ENCODE results near the gene ASB18.

ASB18 gene

GRCh38 chr2:236210536-236210935 is 53.7 kb downstream of the ASB18 start:
- DNase-seq (ENCODE audit: low spot score in 2 of 2) (peak in 1 of 2 donors; percentile 17), ATAC-seq (no peak)
- no peaks in the 10 kb centered on the region for H3K36me3 Mint-ChIP-seq
- H3K27ac Mint-ChIP-seq, result no peak overlapping the region
- no peaks in the 10 kb centered on the region for H3K4me1 Mint-ChIP-seq
- no peaks in the 10 kb centered on the region for H3K9me3 Mint-ChIP-seq
- no peak overlapping the region for H3K4me3 Mint-ChIP-seq

GRCh38 chr2:236209996-236210395 is 54.2 kb downstream of the ASB18 start:
- H3K4me1 Mint-ChIP-seq, result no peaks in the 10 kb centered on the region
- no peak overlapping the region for H3K4me3 Mint-ChIP-seq
- H3K36me3 Mint-ChIP-seq, result no peaks in the 10 kb centered on the region
- ATAC-seq (no peak), DNase-seq (ENCODE audit: low spot score in 2 of 2) (no peak)
- no peak overlapping the region for H3K27ac Mint-ChIP-seq
- no peaks in the 10 kb centered on the region for H3K9me3 Mint-ChIP-seq

DNA sequence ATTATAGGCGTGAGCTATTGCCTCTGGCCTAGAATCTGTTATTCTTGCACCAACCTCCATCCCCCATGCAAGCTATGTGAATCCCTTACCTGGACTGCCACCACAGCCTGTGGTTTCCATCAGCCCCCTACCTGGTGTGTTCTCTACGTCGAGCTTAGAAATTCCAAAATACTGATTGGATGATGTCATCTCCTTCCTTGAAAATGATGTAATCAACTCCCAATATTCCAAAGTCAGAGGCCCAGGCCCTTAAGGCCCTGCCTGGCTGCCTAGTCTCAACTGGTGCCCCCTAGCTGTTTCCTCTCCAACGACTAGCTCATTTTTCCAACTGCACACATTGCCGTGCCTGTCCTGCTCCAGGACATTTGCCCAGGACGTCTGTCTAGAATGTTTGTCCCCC is 54.7 kb downstream of the ASB18 start:
- DNase-seq (ENCODE audit: low spot score in 2 of 2) (no peak), ATAC-seq (no peak)
- no peaks in the 10 kb centered on the region for H3K4me1 Mint-ChIP-seq
- no peak overlapping the region for H3K27ac Mint-ChIP-seq
- H3K9me3 Mint-ChIP-seq, result no peaks in the 10 kb centered on the region
- no peak overlapping the region for H3K4me3 Mint-ChIP-seq
- no peaks in the 10 kb centered on the region for H3K36me3 Mint-ChIP-seq

DNA sequence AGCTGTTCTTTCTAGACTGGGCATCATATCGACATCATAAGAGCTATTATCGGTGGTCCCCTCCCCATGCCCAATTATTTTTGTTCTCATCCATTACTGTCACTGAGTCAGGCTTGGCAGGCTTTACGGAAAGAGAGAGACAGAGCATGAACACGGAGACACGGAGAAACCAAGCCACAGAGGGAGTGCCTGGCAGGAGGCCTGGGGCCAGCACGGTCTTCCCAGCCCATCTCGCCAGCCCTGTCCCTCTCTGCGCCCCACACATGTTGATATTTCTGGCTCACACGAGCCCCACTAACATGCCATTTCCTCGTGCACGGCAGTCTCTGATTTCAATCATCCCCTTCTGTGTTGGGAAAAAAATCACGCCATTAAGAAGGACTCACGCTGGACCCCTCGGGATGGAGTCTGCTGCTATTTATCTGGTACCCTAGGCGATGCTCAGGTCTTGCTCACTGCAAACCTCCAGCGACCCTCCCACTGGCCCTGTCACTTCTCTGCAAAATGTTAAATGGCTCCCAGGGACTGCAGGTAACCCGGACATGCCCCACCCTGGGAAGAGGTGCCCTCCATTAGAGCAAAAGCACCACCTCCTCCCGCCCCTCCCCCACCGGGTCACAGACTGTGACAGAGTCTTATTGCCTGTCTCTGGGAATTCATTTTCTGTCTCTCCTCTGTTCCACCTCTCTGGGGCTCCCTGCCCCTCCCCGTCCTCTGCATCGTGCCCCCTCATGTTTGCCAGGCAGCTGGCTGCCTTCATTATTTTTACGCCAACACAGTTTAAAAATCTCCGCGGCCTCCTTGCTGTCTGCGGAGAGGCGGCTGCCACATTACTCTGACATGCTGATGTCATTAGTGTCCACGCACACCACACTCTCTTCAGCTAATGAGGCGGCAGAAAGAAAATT is 55.9 kb downstream of the ASB18 start:
- Mint-ChIP-seq H3K4me1 (no peaks in the 10 kb centered on the region), H3K4me3 (no peak overlapping the region)

DNA sequence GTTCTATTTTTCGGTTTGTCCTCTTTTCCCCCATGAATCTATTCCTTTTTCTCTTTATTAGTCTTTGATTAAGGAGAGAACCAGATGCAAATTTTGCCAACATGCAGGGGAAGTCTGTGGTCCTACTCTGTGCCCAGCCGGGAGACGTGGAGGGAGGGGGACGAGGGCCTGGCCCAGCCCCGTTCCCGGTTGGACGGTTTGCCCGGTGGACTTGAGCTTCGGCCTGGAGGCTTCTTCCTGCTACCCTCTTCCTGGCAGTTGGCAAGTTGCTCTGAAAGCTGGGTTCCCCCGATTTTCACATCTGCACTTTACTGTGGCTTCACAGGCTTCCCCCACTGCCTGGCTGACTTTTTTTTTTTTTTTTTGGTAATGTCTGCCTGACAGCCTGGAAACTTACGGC is 56.7 kb downstream of the ASB18 start:
- H3K36me3 Mint-ChIP-seq, result no peaks in the 10 kb centered on the region
- H3K4me3 Mint-ChIP-seq, result no peak overlapping the region
- no peak overlapping the region for H3K27ac Mint-ChIP-seq
- H3K4me1 Mint-ChIP-seq, result no peaks in the 10 kb centered on the region
- ATAC-seq (no peak), DNase-seq (ENCODE audit: low spot score in 2 of 2) (no peak)
- no peaks in the 10 kb centered on the region for H3K9me3 Mint-ChIP-seq

More for the DNA sequence above, 55.9 kb downstream of the ASB18 start:
- H3K27ac Mint-ChIP-seq, result no peak overlapping the region
- ATAC-seq, result no peak
- H3K9me3 Mint-ChIP-seq, result no peaks in the 10 kb centered on the region
- no peaks in the 10 kb centered on the region for H3K36me3 Mint-ChIP-seq
- DNase-seq (ENCODE audit: low spot score in 2 of 2), result no peak

DNA sequence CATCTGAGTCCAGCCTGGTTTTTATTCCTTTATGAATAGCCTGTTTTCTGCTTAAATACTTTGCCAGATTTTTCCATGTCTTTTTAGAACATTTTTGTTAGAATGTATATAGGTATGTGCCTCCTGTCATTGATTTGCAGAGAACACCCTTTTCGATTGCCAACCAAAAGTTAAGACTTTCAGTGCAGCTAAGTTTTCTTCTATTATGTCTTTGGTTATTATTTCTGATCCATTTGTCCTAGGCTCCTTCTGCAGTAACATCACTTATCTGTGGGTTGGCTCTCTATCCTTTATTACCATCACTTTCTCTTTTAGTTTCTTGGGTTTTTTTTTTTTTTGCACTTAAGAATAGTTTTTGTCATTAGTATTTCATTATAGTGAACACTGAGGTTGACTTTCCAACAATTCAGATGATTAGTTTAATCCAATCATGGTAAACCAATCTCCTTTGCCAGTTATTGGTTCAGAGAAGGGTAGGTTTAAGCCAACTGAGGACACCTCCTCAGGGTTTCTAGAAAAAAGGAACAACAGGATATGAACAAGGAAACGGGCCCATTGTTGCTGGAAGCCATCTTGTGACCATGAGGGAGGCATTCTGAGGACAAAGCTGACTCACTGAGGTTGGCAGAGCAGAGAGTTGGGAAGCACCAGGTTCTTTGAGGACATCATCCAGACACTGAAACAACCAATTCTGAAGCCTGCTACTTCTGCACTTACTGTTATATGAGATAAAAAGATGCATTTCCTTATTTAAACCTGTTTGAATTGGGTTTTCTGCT is 58.1 kb downstream of the ASB18 start:
- ATAC-seq (no peak), DNase-seq (ENCODE audit: low spot score in 2 of 2) (no peak)
- H3K9me3 Mint-ChIP-seq, result no peaks in the 10 kb centered on the region
- H3K4me1 Mint-ChIP-seq, result no peaks in the 10 kb centered on the region
- no peaks in the 10 kb centered on the region for H3K36me3 Mint-ChIP-seq
- H3K27ac Mint-ChIP-seq, result no peak overlapping the region
- H3K4me3 Mint-ChIP-seq, result no peak overlapping the region

GRCh38 chr2:236204953-236205352 is 59.3 kb downstream of the ASB18 start:
- no peak for ATAC-seq
- Mint-ChIP-seq H3K4me1 (no peaks in the 10 kb centered on the region), H3K27ac (no peak overlapping the region), H3K4me3 (no peak overlapping the region), H3K9me3 (no peaks in the 10 kb centered on the region), H3K36me3 (no peaks in the 10 kb centered on the region)
- DNase-seq (ENCODE audit: low spot score in 2 of 2), result no peak

- DNase-seq (ENCODE audit: low spot score in 2 of 2) (no peak), ATAC-seq (no peak)
- Mint-ChIP-seq H3K4me3 (no peak overlapping the region), H3K4me1 (no peaks in the 10 kb centered on the region), H3K36me3 (no peaks in the 10 kb centered on the region), H3K27ac (no peak overlapping the region), H3K9me3 (no peaks in the 10 kb centered on the region)
These were observed 63.8 kb downstream of the ASB18 start for GRCh38 chr2:236200378-236200777.

GRCh38 chr2:236196366-236196765 is 67.8 kb downstream of the ASB18 start:
- H3K9me3 Mint-ChIP-seq, result no peaks in the 10 kb centered on the region
- H3K4me3 Mint-ChIP-seq, result no peak overlapping the region
- H3K36me3 Mint-ChIP-seq, result no peaks in the 10 kb centered on the region
- DNase-seq (ENCODE audit: low spot score in 2 of 2) (no peak), ATAC-seq (no peak)
- H3K4me1 Mint-ChIP-seq, result no peaks in the 10 kb centered on the region
- H3K27ac Mint-ChIP-seq, result no peak overlapping the region

DNA sequence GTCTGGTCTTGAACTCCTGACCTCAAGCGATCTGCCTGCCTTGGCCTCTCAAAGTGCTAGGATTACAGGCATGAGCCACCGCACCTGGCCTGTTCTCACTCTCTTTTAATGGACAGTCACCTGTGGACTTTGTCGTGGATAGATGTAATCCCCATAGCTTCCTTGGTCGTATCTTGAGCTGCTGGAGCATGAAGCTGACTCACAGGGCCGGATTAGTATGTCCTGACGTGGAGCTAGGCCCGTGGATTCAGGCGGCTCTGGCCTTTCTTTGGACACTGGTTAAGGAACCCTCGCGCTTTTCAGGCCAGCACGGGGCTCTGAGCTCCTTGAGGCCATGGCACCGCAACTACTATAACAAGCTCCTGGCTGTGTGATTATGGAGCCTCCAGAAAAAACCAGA is 68.5 kb downstream of the ASB18 start:
- no peaks in the 10 kb centered on the region for H3K9me3 Mint-ChIP-seq

DNA sequence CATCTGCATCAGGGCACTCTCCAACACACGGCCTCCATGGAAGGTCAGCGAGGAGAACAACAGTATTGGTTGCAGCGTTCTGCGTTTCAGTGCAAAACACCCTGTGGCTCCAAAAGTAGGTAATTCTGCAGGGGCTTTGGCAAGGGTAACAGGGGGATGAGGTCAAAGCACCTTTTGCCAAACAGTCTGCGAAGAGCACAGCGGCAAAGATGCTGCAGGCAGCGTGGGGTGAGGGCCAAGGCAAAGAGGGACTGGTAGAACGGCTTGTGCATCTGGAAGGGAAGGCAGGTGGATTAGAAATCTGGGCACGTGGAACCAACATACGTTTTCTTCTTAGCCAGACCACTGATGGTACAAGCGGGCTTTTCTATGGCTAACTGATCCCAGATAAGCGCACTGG is 69.4 kb downstream of the ASB18 start:
- H3K4me3 Mint-ChIP-seq, result no peak overlapping the region
- H3K36me3 Mint-ChIP-seq, result no peaks in the 10 kb centered on the region
- H3K4me1 Mint-ChIP-seq, result no peaks in the 10 kb centered on the region
- ATAC-seq, result no peak
- DNase-seq (ENCODE audit: low spot score in 2 of 2), result no peak
- no peak overlapping the region for H3K27ac Mint-ChIP-seq
- H3K9me3 Mint-ChIP-seq, result no peaks in the 10 kb centered on the region

More for the DNA sequence above, 68.5 kb downstream of the ASB18 start:
- no peaks in the 10 kb centered on the region for H3K36me3 Mint-ChIP-seq
- no peak overlapping the region for H3K4me3 Mint-ChIP-seq
- DNase-seq (ENCODE audit: low spot score in 2 of 2), result no peak
- H3K4me1 Mint-ChIP-seq, result no peaks in the 10 kb centered on the region
- ATAC-seq, result no peak
- H3K27ac Mint-ChIP-seq, result no peak overlapping the region

- DNase-seq (ENCODE audit: low spot score in 2 of 2) (no peak), ATAC-seq (no peak)
- no peak overlapping the region for H3K27ac Mint-ChIP-seq
- H3K36me3 Mint-ChIP-seq, result no peaks in the 10 kb centered on the region
- H3K9me3 Mint-ChIP-seq, result no peaks in the 10 kb centered on the region
- H3K4me3 Mint-ChIP-seq, result no peak overlapping the region
- H3K4me1 Mint-ChIP-seq, result no peaks in the 10 kb centered on the region
These were observed 71.2 kb downstream of the ASB18 start for GRCh38 chr2:236193026-236193425.

DNA sequence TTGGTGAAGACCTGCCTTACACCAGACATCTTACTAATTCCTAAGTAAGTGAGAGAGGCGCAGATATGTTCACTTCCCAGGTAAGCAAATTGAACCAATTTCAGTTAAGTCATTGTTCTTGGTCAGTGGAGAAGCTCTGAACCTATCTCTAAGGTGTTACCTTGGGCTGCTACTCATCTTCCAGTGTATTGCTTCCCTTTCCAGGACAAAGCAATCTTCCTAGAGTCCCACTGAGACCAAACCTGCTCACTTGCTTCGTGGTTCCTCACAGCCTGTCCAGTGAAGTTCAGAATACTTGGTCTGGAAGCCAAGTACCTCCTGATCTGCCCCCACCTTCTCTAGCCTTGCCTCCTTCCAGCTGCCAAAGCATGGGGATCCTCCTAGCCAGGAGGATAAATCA is 73.5 kb downstream of the ASB18 start:
- no peak for ATAC-seq
- Mint-ChIP-seq H3K4me3 (no peak overlapping the region), H3K4me1 (no peaks in the 10 kb centered on the region), H3K9me3 (no peaks in the 10 kb centered on the region), H3K27ac (no peak overlapping the region), H3K36me3 (no peaks in the 10 kb centered on the region)
- DNase-seq (ENCODE audit: low spot score in 2 of 2), result no peak

DNA sequence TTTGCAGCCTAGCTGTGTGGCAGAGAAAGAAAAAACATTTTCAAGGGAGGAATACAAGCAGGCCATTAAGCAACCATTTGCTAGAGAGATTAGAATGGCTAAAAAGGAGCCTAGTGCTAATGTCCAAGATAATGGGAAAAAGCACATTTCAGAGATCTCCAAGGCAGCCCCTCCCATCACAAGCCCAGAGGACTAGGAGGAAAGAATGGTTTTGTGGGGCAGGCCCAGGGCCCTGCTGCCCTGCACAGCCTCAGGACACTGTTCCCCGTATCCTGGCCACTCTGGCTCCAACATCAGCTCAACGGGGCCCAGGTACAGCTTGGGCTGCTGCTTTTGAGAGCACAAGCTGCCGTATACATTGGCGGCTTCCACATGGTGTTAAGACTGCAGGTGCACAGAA is 79.5 kb downstream of the ASB18 start:
- no peaks in the 10 kb centered on the region for H3K4me1 Mint-ChIP-seq

GRCh38 chr2:236180831-236181453 is 83.3 kb downstream of the ASB18 start:
- H3K4me3 Mint-ChIP-seq, result no peak overlapping the region
- no peaks in the 10 kb centered on the region for H3K9me3 Mint-ChIP-seq
- H3K27ac Mint-ChIP-seq, result no peak overlapping the region
- no peaks in the 10 kb centered on the region for H3K36me3 Mint-ChIP-seq
- peaks cover 6% of the 10 kb centered on the region for H3K4me1 Mint-ChIP-seq
- ATAC-seq (no peak), DNase-seq (ENCODE audit: low spot score in 2 of 2) (no peak)

More for the DNA sequence above, 79.5 kb downstream of the ASB18 start:
- Mint-ChIP-seq H3K27ac (no peak overlapping the region), H3K36me3 (no peaks in the 10 kb centered on the region), H3K9me3 (no peaks in the 10 kb centered on the region), H3K4me3 (no peak overlapping the region)
- ATAC-seq (no peak), DNase-seq (ENCODE audit: low spot score in 2 of 2) (no peak)
